Measurements from ENCODE around the gene BAG5. TPM values are rescaled to one million over a fixed set of nuclear protein-coding genes. Genes with fewer than 3 reads are reported as not detected.

Gene BAG5
- total and polyA plus RNA-seq, 7 experiments from 2014 or later, result 29.9 to 51.7 (median 36.8) TPM

- ATAC-seq (no peak), DNase-seq (no peak)
- intact Hi-C loops (cut with micrococcal nuclease), result no loop called here
- H3K4me3 Mint-ChIP-seq, result no peak overlapping the region
- Histone ChIP-seq H3K27me3 (ENCODE audit: control insufficient read depth in 2 of 2, insufficient read depth in 2 of 2, low read length in 2 of 2) (no peaks in the 10 kb centered on the region), H3K4me1 (ENCODE audit: control insufficient read depth in 2 of 2, insufficient read depth in 2 of 2, low read length in 2 of 2) (peaks cover 18 to 21% of the 10 kb centered on the region in 2 donors), H3K4me3 (ENCODE audit: low read length) (no peak overlapping the region), H3K36me3 (ENCODE audit: control insufficient read depth in 2 of 3, insufficient read depth in 3 of 3, low read length in 3 of 3) (no peaks in the 10 kb centered on the region), H3K27ac (ENCODE audit: low read depth, low read length) (no peak overlapping the region), H3K9me3 (ENCODE audit: control insufficient read depth in 2 of 3, low read length in 3 of 3) (no peaks in the 10 kb centered on the region)
- CTCF ChIA-PET, result interaction anchor here (0.6 kb wide), 1 partner anchor 32 kb away, joined by 3 read pairs; no protein-coding TSS in a partner anchor
- H3K27ac Mint-ChIP-seq, result peak overlapping the region in 1 of 9 donors; percentile 48
- peaks cover 0 to 28% (median 0%) of the 10 kb centered on the region in 5 donors for H3K27me3 Mint-ChIP-seq
- POLR2A ChIA-PET, result interaction anchor here (1.0 to 1.5 kb wide), 2 partner anchors 24 to 26 kb away, joined by 3 read pairs; partner anchors contain the start of gene KLC1
- peaks cover 14 to 28% (median 20%) of the 10 kb centered on the region in 7 donors for H3K4me1 Mint-ChIP-seq
- peaks cover 0 to 2% (median 0%) of the 10 kb centered on the region in 5 donors for H3K36me3 Mint-ChIP-seq
- H3K9me3 Mint-ChIP-seq, result peaks cover 0 to 3% (median 0%) of the 10 kb centered on the region in 11 donors
Observed at GRCh38 chr14:103604620-103605019, 42.2 kb upstream of the BAG5 start.

GRCh38 chr14:103600503-103600902 lies 38.0 kb upstream of the BAG5 start:
- Histone ChIP-seq H3K36me3 (ENCODE audit: control insufficient read depth in 2 of 3, insufficient read depth in 3 of 3, low read length in 3 of 3) (no peaks in the 10 kb centered on the region), H3K9me3 (ENCODE audit: control insufficient read depth in 2 of 3, low read length in 3 of 3) (no peaks in the 10 kb centered on the region), H3K27me3 (ENCODE audit: control insufficient read depth in 2 of 2, insufficient read depth in 2 of 2, low read length in 2 of 2) (no peaks in the 10 kb centered on the region), H3K4me3 (ENCODE audit: low read length) (no peak overlapping the region), H3K4me1 (ENCODE audit: control insufficient read depth in 2 of 2, insufficient read depth in 2 of 2, low read length in 2 of 2) (no peaks in the 10 kb centered on the region), H3K27ac (ENCODE audit: low read depth, low read length) (no peak overlapping the region)
- Mint-ChIP-seq H3K9me3 (no peaks in the 10 kb centered on the region), H3K4me3 (no peak overlapping the region), H3K27me3 (no peaks in the 10 kb centered on the region), H3K4me1 (peaks cover 0 to 7% (median 0%) of the 10 kb centered on the region in 7 donors), H3K27ac (no peak overlapping the region), H3K36me3 (no peaks in the 10 kb centered on the region)
- intact Hi-C loops (cut with micrococcal nuclease), result no loop called here
- POLR2A ChIA-PET, result no interaction called here
- DNase-seq (no peak), ATAC-seq (no peak)
- CTCF ChIA-PET, result no interaction called here

GRCh38 chr14:103597623-103598377 lies 35.3 kb upstream of the BAG5 start:
- Mint-ChIP-seq H3K27ac (no peak overlapping the region), H3K36me3 (no peaks in the 10 kb centered on the region), H3K27me3 (no peaks in the 10 kb centered on the region), H3K9me3 (no peaks in the 10 kb centered on the region), H3K4me3 (no peak overlapping the region), H3K4me1 (no peaks in the 10 kb centered on the region)
- intact Hi-C loops (cut with micrococcal nuclease), result no loop called here
- no peaks in the 10 kb centered on the region for H3K9me3 ChIP-seq (ENCODE audit: control insufficient read depth in 2 of 3, low read length in 3 of 3)
- ChIA-PET CTCF (no interaction called here), POLR2A (no interaction called here)
- ATAC-seq (no peak), DNase-seq (no peak)
- H3K4me1 ChIP-seq (ENCODE audit: control insufficient read depth in 2 of 2, insufficient read depth in 2 of 2, low read length in 2 of 2), result no peaks in the 10 kb centered on the region
- H3K27ac ChIP-seq (ENCODE audit: low read depth, low read length), result no peak overlapping the region
- H3K36me3 ChIP-seq (ENCODE audit: control insufficient read depth in 2 of 3, insufficient read depth in 3 of 3, low read length in 3 of 3), result no peaks in the 10 kb centered on the region
- H3K27me3 ChIP-seq (ENCODE audit: control insufficient read depth in 2 of 2, insufficient read depth in 2 of 2, low read length in 2 of 2), result no peaks in the 10 kb centered on the region
- no peak overlapping the region for H3K4me3 ChIP-seq (ENCODE audit: low read length)

GRCh38 chr14:103594265-103594664 lies 31.8 kb upstream of the BAG5 start:
- intact Hi-C loops (cut with micrococcal nuclease), result no loop called here
- Histone ChIP-seq H3K36me3 (ENCODE audit: control insufficient read depth in 2 of 3, insufficient read depth in 3 of 3, low read length in 3 of 3) (peaks cover 0 to 2% (median 0%) of the 10 kb centered on the region in 3 experiments), H3K9me3 (ENCODE audit: control insufficient read depth in 2 of 3, low read length in 3 of 3) (no peaks in the 10 kb centered on the region), H3K4me3 (ENCODE audit: low read length) (no peak overlapping the region), H3K27ac (ENCODE audit: low read depth, low read length) (no peak overlapping the region), H3K4me1 (ENCODE audit: control insufficient read depth in 2 of 2, insufficient read depth in 2 of 2, low read length in 2 of 2) (no peaks in the 10 kb centered on the region), H3K27me3 (ENCODE audit: control insufficient read depth in 2 of 2, insufficient read depth in 2 of 2, low read length in 2 of 2) (no peaks in the 10 kb centered on the region)
- H3K9me3 Mint-ChIP-seq, result no peaks in the 10 kb centered on the region
- no peaks in the 10 kb centered on the region for H3K4me1 Mint-ChIP-seq
- H3K36me3 Mint-ChIP-seq, result peaks cover 0 to 5% (median under 1%) of the 10 kb centered on the region in 5 donors
- CTCF ChIA-PET, result no interaction called here
- ATAC-seq (no peak), DNase-seq (no peak)
- no peaks in the 10 kb centered on the region for H3K27me3 Mint-ChIP-seq
- no peak overlapping the region for H3K4me3 Mint-ChIP-seq
- no peak overlapping the region for H3K27ac Mint-ChIP-seq
- POLR2A ChIA-PET, result no interaction called here

GRCh38 chr14:103593577-103593976 lies 31.1 kb upstream of the BAG5 start:
- Histone ChIP-seq H3K27me3 (ENCODE audit: control insufficient read depth in 2 of 2, insufficient read depth in 2 of 2, low read length in 2 of 2) (no peaks in the 10 kb centered on the region), H3K4me3 (ENCODE audit: low read length) (no peak overlapping the region), H3K9me3 (ENCODE audit: control insufficient read depth in 2 of 3, low read length in 3 of 3) (no peaks in the 10 kb centered on the region), H3K36me3 (ENCODE audit: control insufficient read depth in 2 of 3, insufficient read depth in 3 of 3, low read length in 3 of 3) (peaks cover 0 to 7% (median 3%) of the 10 kb centered on the region in 3 experiments), H3K4me1 (ENCODE audit: control insufficient read depth in 2 of 2, insufficient read depth in 2 of 2, low read length in 2 of 2) (no peaks in the 10 kb centered on the region), H3K27ac (ENCODE audit: low read depth, low read length) (no peak overlapping the region)
- DNase-seq (no peak), ATAC-seq (peak; percentile 32)
- H3K9me3 Mint-ChIP-seq, result no peaks in the 10 kb centered on the region
- H3K27me3 Mint-ChIP-seq, result no peaks in the 10 kb centered on the region
- H3K4me1 Mint-ChIP-seq, result no peaks in the 10 kb centered on the region
- intact Hi-C loops (cut with micrococcal nuclease), result no loop called here
- no peak overlapping the region for H3K27ac Mint-ChIP-seq
- H3K36me3 Mint-ChIP-seq, result peaks cover 0 to 10% (median 1%) of the 10 kb centered on the region in 5 donors
- POLR2A ChIA-PET, result no interaction called here
- no peak overlapping the region for H3K4me3 Mint-ChIP-seq
- CTCF ChIA-PET, result no interaction called here

GRCh38 chr14:103584326-103584915 lies 22.0 kb upstream of the BAG5 start:
- H3K36me3 Mint-ChIP-seq, result peaks cover 0 to 31% (median 3%) of the 10 kb centered on the region in 5 donors
- Histone ChIP-seq H3K9me3 (ENCODE audit: control insufficient read depth in 2 of 3, low read length in 3 of 3) (no peaks in the 10 kb centered on the region), H3K4me1 (ENCODE audit: control insufficient read depth in 2 of 2, insufficient read depth in 2 of 2, low read length in 2 of 2) (no peaks in the 10 kb centered on the region), H3K27ac (ENCODE audit: low read depth, low read length) (no peak overlapping the region), H3K27me3 (ENCODE audit: control insufficient read depth in 2 of 2, insufficient read depth in 2 of 2, low read length in 2 of 2) (no peaks in the 10 kb centered on the region), H3K36me3 (ENCODE audit: control insufficient read depth in 2 of 3, insufficient read depth in 3 of 3, low read length in 3 of 3) (peaks cover 0 to 23% (median 3%) of the 10 kb centered on the region in 3 experiments), H3K4me3 (ENCODE audit: low read length) (no peak overlapping the region)
- H3K4me3 Mint-ChIP-seq, result no peak overlapping the region
- ChIA-PET CTCF (interaction anchor here (0.6 kb wide), 1 partner anchor 193 kb away, joined by 4 read pairs; no protein-coding TSS in a partner anchor), POLR2A (no interaction called here)
- ATAC-seq (no peak), DNase-seq (no peak)
- H3K9me3 Mint-ChIP-seq, result no peaks in the 10 kb centered on the region
- intact Hi-C loops (cut with micrococcal nuclease), result no loop called here
- peaks cover 0 to 4% (median 0%) of the 10 kb centered on the region in 7 donors for H3K4me1 Mint-ChIP-seq
- H3K27me3 Mint-ChIP-seq, result no peaks in the 10 kb centered on the region
- peak overlapping the region in 1 of 9 donors; percentile 60 for H3K27ac Mint-ChIP-seq
